Measurements from ENCODE around the gene SRD5A3. TPM values are rescaled to one million over a fixed set of nuclear protein-coding genes. Genes with fewer than 3 reads are reported as not detected.

The SRD5A3 gene
- total RNA-seq, 1 donor from 2014 or later: 14.3 TPM

GRCh38 chr4:55323375-55323774 lies 22.7 kb upstream of the SRD5A3 start:
- TF ChIP-seq, protein P1, sequence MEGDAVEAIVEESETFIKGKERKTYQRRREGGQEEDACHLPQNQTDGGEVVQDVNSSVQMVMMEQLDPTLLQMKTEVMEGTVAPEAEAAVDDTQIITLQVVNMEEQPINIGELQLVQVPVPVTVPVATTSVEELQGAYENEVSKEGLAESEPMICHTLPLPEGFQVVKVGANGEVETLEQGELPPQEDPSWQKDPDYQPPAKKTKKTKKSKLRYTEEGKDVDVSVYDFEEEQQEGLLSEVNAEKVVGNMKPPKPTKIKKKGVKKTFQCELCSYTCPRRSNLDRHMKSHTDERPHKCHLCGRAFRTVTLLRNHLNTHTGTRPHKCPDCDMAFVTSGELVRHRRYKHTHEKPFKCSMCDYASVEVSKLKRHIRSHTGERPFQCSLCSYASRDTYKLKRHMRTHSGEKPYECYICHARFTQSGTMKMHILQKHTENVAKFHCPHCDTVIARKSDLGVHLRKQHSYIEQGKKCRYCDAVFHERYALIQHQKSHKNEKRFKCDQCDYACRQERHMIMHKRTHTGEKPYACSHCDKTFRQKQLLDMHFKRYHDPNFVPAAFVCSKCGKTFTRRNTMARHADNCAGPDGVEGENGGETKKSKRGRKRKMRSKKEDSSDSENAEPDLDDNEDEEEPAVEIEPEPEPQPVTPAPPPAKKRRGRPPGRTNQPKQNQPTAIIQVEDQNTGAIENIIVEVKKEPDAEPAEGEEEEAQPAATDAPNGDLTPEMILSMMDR (IDR thresholded peaks at IDR 0.05; ENCODE audit: insufficient read depth, low read length, poor library complexity, severe bottlenecking): no peak
- Histone ChIP-seq H3K36me3 (ENCODE audit: control insufficient read depth, insufficient read depth, low read length) (no peaks in the 10 kb centered on the region), H3K27me3 (ENCODE audit: control insufficient read depth, insufficient read depth, low read length) (no peaks in the 10 kb centered on the region), H3K4me3 (ENCODE audit: low read depth, low read length) (no peak overlapping the region)
- no peak for DNase-seq (ENCODE audit: low read depth)

- Histone ChIP-seq H3K4me3 (ENCODE audit: low read depth, low read length) (no peak overlapping the region), H3K27me3 (ENCODE audit: control insufficient read depth, insufficient read depth, low read length) (no peaks in the 10 kb centered on the region), H3K36me3 (ENCODE audit: control insufficient read depth, insufficient read depth, low read length) (no peaks in the 10 kb centered on the region)
- DNase-seq (ENCODE audit: low read depth): no peak
- TF ChIP-seq, protein P1 (IDR thresholded peaks at IDR 0.05; ENCODE audit: insufficient read depth, low read length, poor library complexity, severe bottlenecking): no peak
These were observed 19.4 kb upstream of the SRD5A3 start for GRCh38 chr4:55326629-55327028.

DNA sequence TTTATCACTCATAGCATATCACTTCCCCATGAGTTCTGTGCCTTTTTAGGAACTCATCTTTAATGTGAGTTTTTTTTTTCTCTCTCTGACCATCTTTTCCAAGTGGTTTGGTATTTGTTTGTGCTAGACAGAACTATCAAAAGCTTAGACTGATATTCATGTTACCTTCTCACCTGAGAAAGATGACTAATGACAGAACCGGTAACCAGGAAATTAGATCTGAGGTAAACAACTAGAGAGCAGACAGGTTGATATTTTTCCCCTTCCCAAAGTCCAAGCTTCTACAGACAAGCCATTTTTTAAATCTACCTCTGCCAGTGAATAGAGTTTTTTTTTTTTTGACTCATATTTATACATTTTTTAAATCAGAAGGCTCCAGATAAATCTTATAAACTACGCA lies 17.0 kb upstream of the SRD5A3 start:
- TF ChIP-seq, protein P1 (IDR thresholded peaks at IDR 0.05; ENCODE audit: insufficient read depth, low read length, poor library complexity, severe bottlenecking): no peak
- H3K36me3 ChIP-seq (ENCODE audit: control insufficient read depth, insufficient read depth, low read length): no peaks in the 10 kb centered on the region
- H3K27me3 ChIP-seq (ENCODE audit: control insufficient read depth, insufficient read depth, low read length): no peaks in the 10 kb centered on the region
- H3K4me3 ChIP-seq (ENCODE audit: low read depth, low read length): no peak overlapping the region
- no peak for DNase-seq (ENCODE audit: low read depth)

DNA sequence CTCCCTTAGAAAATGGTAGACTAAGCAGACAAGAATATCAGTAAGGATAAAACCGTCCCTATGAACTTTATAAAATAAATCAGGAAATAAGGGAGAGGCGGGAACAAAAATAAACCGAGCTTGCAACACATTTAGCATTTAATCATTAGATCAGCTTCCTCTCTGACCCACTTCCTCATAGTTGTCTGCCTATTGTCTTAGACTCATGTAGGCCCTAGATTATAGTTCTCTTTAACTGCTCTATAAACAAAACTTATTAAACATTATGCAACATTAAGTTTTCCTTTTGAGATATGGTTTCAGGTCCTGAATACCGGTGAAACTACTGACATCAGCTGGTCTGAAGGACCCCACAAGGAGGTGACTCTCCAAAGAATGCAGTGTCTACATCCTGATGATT lies 15.8 kb upstream of the SRD5A3 start:
- Histone ChIP-seq H3K36me3 (ENCODE audit: control insufficient read depth, insufficient read depth, low read length) (no peaks in the 10 kb centered on the region), H3K4me3 (ENCODE audit: low read depth, low read length) (no peak overlapping the region), H3K27me3 (ENCODE audit: control insufficient read depth, insufficient read depth, low read length) (no peaks in the 10 kb centered on the region)
- TF ChIP-seq, protein P1 (IDR thresholded peaks at IDR 0.05; ENCODE audit: insufficient read depth, low read length, poor library complexity, severe bottlenecking): no peak
- DNase-seq (ENCODE audit: low read depth): no peak

GRCh38 chr4:55336138-55337034 lies 9.7 kb upstream of the SRD5A3 start:
- DNase-seq (ENCODE audit: low read depth): no peak
- H3K27me3 ChIP-seq (ENCODE audit: control insufficient read depth, insufficient read depth, low read length): no peaks in the 10 kb centered on the region
- TF ChIP-seq, protein P1 (IDR thresholded peaks at IDR 0.05; ENCODE audit: insufficient read depth, low read length, poor library complexity, severe bottlenecking): no peak
- H3K4me3 ChIP-seq (ENCODE audit: low read depth, low read length): no peak overlapping the region
- H3K36me3 ChIP-seq (ENCODE audit: control insufficient read depth, insufficient read depth, low read length): no peaks in the 10 kb centered on the region

Data from kidney epithelial cell (primary cell).